ENCODE results near the gene LRRC37A3. TPM values are rescaled to one million over a fixed set of nuclear protein-coding genes. Genes with fewer than 3 reads are reported as not detected.

LRRC37A3 gene
- total RNA-seq (2014; rRNA removed; shearing (Covaris generic)): 1.2 and 2.6 TPM in 2 replicates

GRCh38 chr17:64919289-64920025 is at the start of gene LRRC37A3:
LRRC37A3 (minus strand) TSS chr17:64919478; CDS start chr17:64897257, 22,221 bp downstream.

Small RNA genes lying within 50 kb of the gene (small RNA-seq; reads per million reads assigned to genes)
- not detected for gene AC037487.3
- gene AC103810.6: not detected
- gene AC103810.7: not detected
- gene RDM1P4: not detected
- not detected for gene RN7SL404P
- gene RNU7-115P: not detected

Other genes starting within 250 kb of the LRRC37A3 start
- 18.6 and 20.9 TPM in 2 replicates for gene GNA13, start 137.3 kb upstream of the LRRC37A3 start, total RNA-seq (2014; rRNA removed; shearing (Covaris generic))
- 1.8 and 2.2 TPM in 2 replicates for gene RGS9, start 217.9 kb upstream of the LRRC37A3 start, total RNA-seq (2014; rRNA removed; shearing (Covaris generic))